NK-92 (cell line): ENCODE results near the gene PIK3CG.

Source experiments
- DNase-seq: peaks from one replicate; lab custom pipeline; 2025; ENCODE audit not compliant: unreplicated experiment; lab: John Stamatoyannopoulos, UW

PIK3CG gene

GRCh38 chr7:106858618-106859532, 6.2 kb upstream of the PIK3CG start:
- no peak for DNase-seq

- no peak for DNase-seq
These were observed 2.6 kb upstream of the PIK3CG start for GRCh38 chr7:106862317-106863089.

GRCh38 chr7:106863274-106863997, 1.6 kb upstream of the PIK3CG start:
- DNase-seq = no peak

GRCh38 chr7:106864298-106865081, 592 bp upstream of the PIK3CG start:
- DNase-seq = no peak

- no peak for DNase-seq
These were observed 1.5 kb downstream of the PIK3CG start for GRCh38 chr7:106866298-106867281.

GRCh38 chr7:106867641-106868351, 2.7 kb downstream of the PIK3CG start:
- DNase-seq = no peak

- DNase-seq = no peak
These were observed 3.3 kb downstream of the PIK3CG start for GRCh38 chr7:106868364-106868763.

- DNase-seq = no peak
These were observed 4.9 kb downstream of the PIK3CG start for GRCh38 chr7:106869954-106870353.

GRCh38 chr7:106870528-106870927, 5.4 kb downstream of the PIK3CG start:
- DNase-seq = no peak

GRCh38 chr7:106870983-106871410, 5.9 kb downstream of the PIK3CG start:
- DNase-seq = no peak

- no peak for DNase-seq
These were observed 6.9 kb downstream of the PIK3CG start for GRCh38 chr7:106871793-106872571.

GRCh38 chr7:106872763-106873162, 7.7 kb downstream of the PIK3CG start:
- no peak for DNase-seq

- DNase-seq = no peak
These were observed 9.0 kb downstream of the PIK3CG start for GRCh38 chr7:106874076-106874475.

GRCh38 chr7:106875508-106875907, 10.4 kb downstream of the PIK3CG start:
- DNase-seq = no peak

GRCh38 chr7:106878748-106879439, 13.8 kb downstream of the PIK3CG start:
- no peak for DNase-seq

GRCh38 chr7:106881984-106882383, 16.9 kb downstream of the PIK3CG start:
- DNase-seq = no peak

- DNase-seq = no peak
These were observed 18.5 kb downstream of the PIK3CG start for GRCh38 chr7:106883456-106884026.
